HCT116 (cell line): Measurements from ENCODE around the gene PALMD.

ENCODE experiments used
- CEBPB ChIP-seq: IDR thresholded peaks from 2 replicates; pipeline ENCODE4 v1.6.1; 2012; ENCODE audit warnings: low read depth
- CTCF ChIP-seq, 3 experiments: fragments of 200-600 bp in 1 of 3; sonication (generic) in 1 of 3; IDR thresholded peaks in 2 of 3; conservative IDR thresholded peaks in 1 of 3; 2 replicates each; pipeline ENCODE4 v1.5.1; 2012 to 2017; ENCODE audit warnings: low read depth in 2 of 3, low read length in 2 of 3, antibody characterized with exemption in 1 of 3, borderline replicate concordance in 1 of 3, control low read depth in 1 of 3, mild to moderate bottlenecking in 1 of 3, mixed read lengths in 1 of 3, mixed run types in 1 of 3, moderate library complexity in 1 of 3; ENCODE audit not compliant: insufficient read depth in 1 of 3
- ELF1 ChIP-seq: IDR thresholded peaks from 2 replicates; pipeline ENCODE4 v1.6.1; 2012; ENCODE audit warnings: low read depth, borderline replicate concordance
- EZH2 ChIP-seq: fragments of 200-600 bp; sonication (generic); IDR thresholded peaks from 2 replicates; pipeline ENCODE4 v1.6.1; 2017; ENCODE audit warnings: antibody characterized with exemption, mixed run types
- JUND ChIP-seq: IDR thresholded peaks from 2 replicates; pipeline ENCODE4 v1.6.1; 2012
- POLR2A ChIP-seq: IDR thresholded peaks from 2 replicates; pipeline ENCODE4 v1.7.0; 2011; ENCODE audit warnings: borderline replicate concordance; ENCODE audit not compliant: insufficient read depth, insufficient read length; ENCODE audit errors: extremely low read depth
- POLR2AphosphoS5 ChIP-seq: IDR thresholded peaks from 2 replicates; pipeline ENCODE4 v1.6.1; 2011; ENCODE audit warnings: mild to moderate bottlenecking, low read depth, low read length, moderate library complexity
- RAD21 ChIP-seq: IDR thresholded peaks from 2 replicates; pipeline ENCODE4 v1.6.1; 2012; ENCODE audit warnings: low read depth, mild to moderate bottlenecking
- REST ChIP-seq: IDR thresholded peaks from 2 replicates; pipeline ENCODE4 v1.6.1; 2012; ENCODE audit warnings: low read depth
- SRF ChIP-seq: IDR thresholded peaks from 2 replicates; pipeline ENCODE4 v1.6.1; 2012; ENCODE audit warnings: low read depth
- YY1 ChIP-seq: IDR thresholded peaks from 2 replicates; pipeline ENCODE4 v1.6.1; 2011; ENCODE audit warnings: low read length, low read depth, moderate library complexity, mild to moderate bottlenecking; ENCODE audit not compliant: insufficient replicate concordance; ENCODE audit errors: extremely low read depth
- ZFX ChIP-seq: fragments of 450-650 bp; IDR thresholded peaks from 2 replicates; pipeline ENCODE4 v1.6.1; 2017
- ZNF274 ChIP-seq: fragments of 200-500 bp; sonication (Bioruptor generic); IDR thresholded peaks from 2 replicates; pipeline ENCODE4 v1.6.1; 2014; ENCODE audit warnings: mild to moderate bottlenecking, low read depth, low read length, inconsistent platforms

GRCh38 chr1:99680270-99680669 lies 34.4 kb downstream of the PALMD start:
- TF ChIP-seq ELF1 (no peak), CTCF (IDR thresholded peaks at IDR 0.05 in 2 of 3, conservative IDR thresholded peaks at IDR 0.05 in 1 of 3; ENCODE audit: borderline replicate concordance in 1 of 3, insufficient read depth in 1 of 3, low read depth in 2 of 3, low read length in 2 of 3) (no peak), ZNF274 (no peak), ZFX (no peak), CEBPB (no peak), YY1 (no peak), EZH2 (no peak), RAD21 (no peak), POLR2A (no peak), POLR2AphosphoS5 (no peak), REST (no peak), SRF (no peak), JUND (no peak)
